IgD-negative memory B cell (primary cell): ENCODE data around the gene RPL41. TPM values are rescaled to one million over a fixed set of nuclear protein-coding genes. Genes with fewer than 3 reads are reported as not detected.

Experiments
- H3K27ac Mint-ChIP-seq, 3 donors: one replicate each; pipeline ENCODE4 v1.8.0; 2020 to 2022; ENCODE audit warnings: mild to moderate bottlenecking in 3 of 3, mixed read lengths in 3 of 3, moderate library complexity in 1 of 3
- H3K27me3 Mint-ChIP-seq: one replicate; pipeline ENCODE4 v1.8.0; 2021; ENCODE audit warnings: mixed read lengths
- H3K36me3 Mint-ChIP-seq: one replicate; pipeline ENCODE4 v1.8.0; 2020; ENCODE audit warnings: mild to moderate bottlenecking, mixed read lengths
- H3K4me1 Mint-ChIP-seq, 3 donors: one replicate each; pipeline ENCODE4 v1.8.0; 2020 to 2022; ENCODE audit warnings: mixed read lengths in 3 of 3, mild to moderate bottlenecking in 1 of 3
- H3K4me3 Mint-ChIP-seq, 4 donors: one replicate each; pipeline ENCODE4 v1.8.0; 2020 to 2022; ENCODE audit warnings: mild to moderate bottlenecking in 4 of 4, mixed read lengths in 4 of 4, moderate library complexity in 3 of 4
- H3K9me3 Mint-ChIP-seq, 3 donors: one replicate each; pipeline ENCODE4 v1.8.0; 2020 to 2021; ENCODE audit warnings: mixed read lengths in 3 of 3, mild to moderate bottlenecking in 1 of 3
- polyA plus RNA-seq: library from polyadenylated mRNA; unstranded; fragments of 300-500 nt; fragmentation: Illumina TruSeq; gene quantifications from one replicate; pipeline ENCODE4 v1.2.3, GENCODE V29; 2021

Gene RPL41
- polyA plus RNA-seq, 1 donor from 2014 or later: 8,874 TPM

DNA sequence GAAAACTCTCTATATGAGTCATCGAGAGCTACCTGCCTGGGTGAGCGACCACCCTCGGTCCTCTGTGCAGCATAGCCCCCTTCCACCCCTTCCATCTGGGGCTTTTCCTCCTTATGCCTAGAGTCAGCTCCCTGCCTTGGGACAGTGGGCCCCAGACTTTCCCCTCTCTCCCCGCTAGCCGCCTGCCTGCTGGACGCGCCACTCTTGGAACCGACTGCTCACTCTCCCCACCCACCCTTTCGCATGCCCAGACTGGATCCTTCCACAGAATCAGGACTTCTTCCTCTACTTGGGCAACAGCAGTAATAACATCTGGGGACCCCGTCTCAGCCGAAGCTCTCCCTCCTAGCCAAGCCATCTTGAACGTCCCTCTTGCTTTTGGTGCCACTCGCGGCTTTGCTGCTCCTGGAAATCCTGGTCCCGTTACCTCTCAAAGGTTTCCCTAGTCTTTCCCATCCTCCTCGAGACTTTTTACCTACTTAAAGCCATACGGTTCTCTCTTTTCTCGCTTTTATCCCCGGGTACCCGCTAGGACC is 12.3 kb downstream of the RPL41 start:
- Mint-ChIP-seq H3K36me3 (peaks cover 9% of the 10 kb centered on the region), H3K27me3 (peaks cover 2% of the 10 kb centered on the region), H3K4me3 (peak overlapping the region; percentile 93 to 99 (median 98)), H3K27ac (peak overlapping the region; percentile 92 to 98 (median 95)), H3K9me3 (no peaks in the 10 kb centered on the region), H3K4me1 (peaks cover 32 to 39% (median 33%) of the 10 kb centered on the region in 3 donors)

DNA sequence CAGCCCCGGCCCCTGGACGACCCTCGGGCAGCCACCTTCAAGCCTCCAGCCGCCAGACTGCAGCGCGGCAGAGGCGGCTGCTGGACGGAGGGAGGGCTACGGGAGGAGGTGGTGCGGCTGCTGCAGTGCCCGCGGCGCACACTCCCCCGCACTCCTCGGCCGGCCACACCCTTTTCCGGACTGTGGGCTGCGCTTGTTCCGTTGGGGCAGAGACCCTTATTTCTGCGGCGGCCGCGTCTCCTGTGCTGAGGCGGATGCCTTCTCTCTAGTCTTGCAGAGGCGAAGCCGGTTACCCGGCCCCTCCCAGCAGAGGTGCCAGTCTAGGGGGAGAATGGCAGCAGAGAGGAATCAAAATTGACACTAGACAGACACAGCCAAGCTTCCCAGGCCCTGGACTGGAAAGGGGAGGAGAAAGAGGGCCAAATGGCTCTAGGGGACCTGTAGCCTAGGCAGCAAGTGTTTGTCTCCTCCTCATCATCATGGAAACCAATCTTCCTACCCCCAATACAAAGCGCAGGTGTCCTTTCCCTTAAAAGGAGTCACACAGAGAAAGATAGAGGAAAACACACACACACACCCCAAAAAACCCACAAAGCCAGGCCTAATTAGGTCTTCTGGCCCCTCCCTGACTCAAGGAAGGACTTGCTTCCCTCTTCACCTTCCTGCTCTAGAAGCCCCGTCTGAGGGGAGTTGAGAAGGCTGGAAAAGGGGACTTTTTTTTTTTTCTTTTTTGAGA is 12.9 kb downstream of the RPL41 start:
- H3K27me3 Mint-ChIP-seq: peaks cover 2% of the 10 kb centered on the region
- peaks cover 32 to 38% (median 33%) of the 10 kb centered on the region in 3 donors for H3K4me1 Mint-ChIP-seq
- H3K36me3 Mint-ChIP-seq: peaks cover 9% of the 10 kb centered on the region
- peak overlapping the region; percentile 93 to 99 (median 98) for H3K4me3 Mint-ChIP-seq
- no peaks in the 10 kb centered on the region for H3K9me3 Mint-ChIP-seq
- H3K27ac Mint-ChIP-seq: peak overlapping the region; percentile 92 to 98 (median 95)

DNA sequence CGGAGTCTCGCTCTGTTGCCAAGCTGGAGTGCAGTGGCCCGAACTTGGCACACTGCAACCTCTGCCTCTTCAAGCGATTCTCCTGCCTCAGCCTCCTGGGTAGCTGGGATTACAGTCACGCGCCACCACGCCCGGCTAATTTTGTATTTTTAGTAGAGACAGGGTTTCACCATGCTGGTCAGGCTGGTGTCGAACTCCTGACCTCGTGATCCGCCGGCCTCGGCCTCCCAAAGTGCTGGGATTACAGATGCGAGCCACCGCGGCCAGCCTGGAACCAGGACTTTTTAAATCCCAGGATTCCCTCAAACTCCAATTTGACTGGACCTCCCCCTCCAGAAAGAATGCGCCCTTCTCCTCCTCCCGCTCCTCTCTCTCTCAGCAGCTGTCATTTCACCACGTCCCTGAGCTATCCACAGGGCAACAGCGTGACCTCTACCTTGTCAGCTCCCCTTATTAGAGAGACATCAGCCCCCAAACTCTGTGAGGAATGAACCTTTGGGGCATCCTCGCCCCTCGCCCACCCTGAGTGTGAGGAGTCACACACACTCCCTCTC is 13.6 kb downstream of the RPL41 start:
- Mint-ChIP-seq H3K4me3 (peak overlapping the region; percentile 93 to 99 (median 98)), H3K36me3 (peaks cover 9% of the 10 kb centered on the region), H3K27me3 (peaks cover 2% of the 10 kb centered on the region), H3K27ac (peak overlapping the region; percentile 92 to 95 (median 94)), H3K4me1 (peaks cover 32 to 36% (median 33%) of the 10 kb centered on the region in 3 donors), H3K9me3 (no peaks in the 10 kb centered on the region)

DNA sequence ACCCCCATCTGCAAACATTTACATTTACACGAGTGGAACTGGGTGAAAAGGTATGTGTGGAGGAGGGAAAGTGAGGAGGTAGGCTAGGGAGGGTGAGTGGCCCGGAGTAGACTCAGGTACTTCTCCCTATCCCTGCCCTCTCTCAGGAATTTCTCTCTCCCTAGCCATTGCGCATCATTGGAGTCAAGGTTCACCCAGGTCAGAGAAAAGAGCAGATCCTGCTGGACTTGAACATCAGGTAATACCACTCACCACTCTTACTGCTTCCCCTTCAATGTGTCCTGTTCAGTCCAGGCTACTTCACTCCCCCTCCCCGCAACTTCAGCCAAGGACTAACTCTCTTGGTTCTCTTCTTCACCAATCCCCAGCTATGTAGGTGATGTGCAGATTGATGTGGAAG is 14.4 kb downstream of the RPL41 start:
- Mint-ChIP-seq H3K4me1 (peaks cover 32 to 35% (median 32%) of the 10 kb centered on the region in 3 donors), H3K9me3 (no peaks in the 10 kb centered on the region), H3K36me3 (peaks cover 9% of the 10 kb centered on the region), H3K27ac (peak overlapping the region; percentile 18 to 95 (median 92)), H3K27me3 (peaks cover 2% of the 10 kb centered on the region), H3K4me3 (peak overlapping the region in 3 of 4 donors; percentile 93 to 99 (median 98))

DNA sequence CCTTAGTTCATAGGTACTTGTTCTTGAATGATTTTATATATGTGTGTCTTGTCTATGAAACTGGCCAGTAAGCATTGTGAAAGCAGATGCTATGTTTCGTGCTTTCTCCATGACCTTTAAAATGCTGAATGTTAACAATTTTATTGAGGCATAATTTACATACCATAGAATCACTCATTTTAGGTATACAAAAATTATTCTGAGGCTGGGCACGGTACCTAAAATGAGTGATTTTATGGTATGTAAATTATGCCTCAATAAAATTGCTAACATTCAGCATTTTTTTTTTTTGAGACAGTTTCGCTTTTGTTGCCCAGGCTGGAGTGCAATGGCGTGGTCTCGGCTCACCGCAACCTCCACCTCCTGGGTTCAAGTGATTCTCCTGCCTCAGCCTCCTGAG is 18.5 kb downstream of the RPL41 start:
- peak overlapping the region in 1 of 3 donors; percentile 53 for H3K27ac Mint-ChIP-seq
- peaks cover 15% of the 10 kb centered on the region for H3K36me3 Mint-ChIP-seq
- H3K4me3 Mint-ChIP-seq: no peak overlapping the region
- H3K9me3 Mint-ChIP-seq: no peaks in the 10 kb centered on the region
- no peaks in the 10 kb centered on the region for H3K27me3 Mint-ChIP-seq
- peaks cover 7 to 16% (median 11%) of the 10 kb centered on the region in 3 donors for H3K4me1 Mint-ChIP-seq

DNA sequence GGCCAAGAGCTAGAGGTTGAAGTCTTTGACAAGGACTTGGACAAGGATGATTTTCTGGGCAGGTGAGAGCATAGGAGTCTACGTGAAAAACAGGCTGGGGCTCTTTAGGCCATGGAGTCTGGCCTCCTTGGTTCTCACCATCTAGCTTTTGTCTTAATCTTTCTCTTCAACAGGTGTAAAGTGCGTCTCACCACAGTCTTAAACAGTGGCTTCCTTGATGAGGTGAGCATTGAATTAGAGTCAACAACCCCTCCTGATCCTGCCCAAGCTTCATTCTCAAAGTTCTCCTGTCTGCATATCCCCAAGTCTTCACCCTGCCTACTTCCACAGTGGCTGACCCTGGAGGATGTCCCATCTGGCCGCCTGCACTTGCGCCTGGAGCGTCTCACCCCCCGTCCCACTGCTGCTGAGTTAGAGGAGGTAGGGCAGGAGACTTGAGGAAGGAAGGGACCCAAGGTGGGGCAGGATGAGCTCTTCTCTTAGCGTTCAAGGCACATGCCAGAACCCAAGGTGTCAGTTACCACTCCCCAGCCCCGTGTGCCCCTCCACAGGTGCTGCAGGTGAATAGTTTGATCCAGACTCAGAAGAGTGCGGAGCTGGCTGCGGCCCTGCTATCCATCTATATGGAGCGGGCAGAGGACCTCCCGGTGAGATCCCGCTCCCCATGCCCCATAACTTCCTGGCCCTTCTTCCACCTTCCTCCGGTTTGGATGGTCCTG is 21.6 kb downstream of the RPL41 start:
- H3K4me1 Mint-ChIP-seq: peaks cover 0 to 2% (median 2%) of the 10 kb centered on the region in 3 donors
- H3K36me3 Mint-ChIP-seq: peaks cover 5% of the 10 kb centered on the region
- H3K27me3 Mint-ChIP-seq: no peaks in the 10 kb centered on the region
- H3K9me3 Mint-ChIP-seq: no peaks in the 10 kb centered on the region
- H3K4me3 Mint-ChIP-seq: no peak overlapping the region
- no peak overlapping the region for H3K27ac Mint-ChIP-seq

DNA sequence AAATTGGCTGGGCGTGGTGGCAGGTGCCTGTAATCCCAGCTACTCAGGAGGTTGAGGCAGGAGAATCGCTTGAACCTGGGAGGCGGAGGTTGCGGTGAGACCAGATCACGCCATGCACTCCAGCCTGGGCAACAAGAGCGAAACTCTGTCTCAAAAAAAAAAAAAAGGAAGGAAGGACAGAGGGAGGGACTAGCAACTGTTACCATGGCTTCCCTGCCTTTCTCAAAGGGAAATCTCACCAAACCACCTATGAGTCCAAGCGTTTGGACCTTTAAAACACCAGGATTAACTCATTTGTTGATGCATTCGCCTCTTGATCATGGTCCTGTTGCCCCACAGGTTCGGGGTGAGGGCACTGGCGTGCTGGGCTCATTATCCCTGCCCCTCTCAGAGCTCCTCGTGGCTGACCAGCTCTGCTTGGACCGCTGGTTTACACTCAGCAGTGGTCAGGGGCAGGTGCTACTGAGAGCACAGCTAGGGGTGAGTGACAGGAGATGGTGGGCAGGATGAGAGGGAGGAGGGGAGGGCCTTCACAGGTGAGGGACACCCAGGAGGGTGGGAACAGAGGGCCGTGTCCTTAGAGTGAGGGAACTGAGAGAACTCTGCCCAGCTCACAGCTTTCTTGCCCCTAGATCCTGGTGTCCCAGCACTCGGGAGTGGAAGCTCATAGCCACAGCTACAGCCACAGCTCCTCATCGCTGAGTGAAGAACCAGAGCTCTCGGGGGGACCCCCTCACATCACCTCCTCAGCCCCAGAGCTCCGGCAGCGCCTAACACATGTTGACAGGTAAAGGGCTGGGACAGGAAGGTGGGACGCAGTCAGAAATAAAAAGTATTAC is 25.7 kb downstream of the RPL41 start:
- Mint-ChIP-seq H3K9me3 (no peaks in the 10 kb centered on the region), H3K27ac (peak overlapping the region in 1 of 3 donors; percentile 89), H3K4me3 (no peak overlapping the region), H3K27me3 (no peaks in the 10 kb centered on the region), H3K36me3 (peaks cover 13% of the 10 kb centered on the region), H3K4me1 (peaks cover 2 to 10% (median 7%) of the 10 kb centered on the region in 3 donors)

DNA sequence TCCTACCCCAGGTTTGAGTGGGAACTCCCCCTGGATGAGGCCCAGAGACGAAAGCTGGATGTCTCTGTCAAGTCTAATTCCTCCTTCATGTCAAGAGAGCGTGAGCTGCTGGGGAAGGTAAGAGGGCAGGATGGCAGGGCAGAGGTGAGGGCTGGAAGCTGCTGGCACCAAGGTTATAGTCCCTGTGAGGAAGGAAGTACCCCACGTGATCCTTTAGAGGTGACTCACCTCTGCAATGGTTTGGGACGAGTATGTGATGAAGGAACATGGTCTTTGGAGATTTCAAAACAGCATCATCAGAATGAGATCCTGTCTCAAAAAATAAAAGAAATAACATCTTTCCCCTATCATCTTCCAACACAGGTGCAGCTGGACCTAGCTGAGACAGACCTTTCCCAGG is 26.8 kb downstream of the RPL41 start:
- Mint-ChIP-seq H3K36me3 (peaks cover 13% of the 10 kb centered on the region), H3K9me3 (no peaks in the 10 kb centered on the region), H3K4me1 (peaks cover 2 to 10% (median 7%) of the 10 kb centered on the region in 3 donors), H3K27ac (peak overlapping the region in 2 of 3 donors; percentile 53 to 76), H3K4me3 (no peak overlapping the region), H3K27me3 (no peaks in the 10 kb centered on the region)

DNA sequence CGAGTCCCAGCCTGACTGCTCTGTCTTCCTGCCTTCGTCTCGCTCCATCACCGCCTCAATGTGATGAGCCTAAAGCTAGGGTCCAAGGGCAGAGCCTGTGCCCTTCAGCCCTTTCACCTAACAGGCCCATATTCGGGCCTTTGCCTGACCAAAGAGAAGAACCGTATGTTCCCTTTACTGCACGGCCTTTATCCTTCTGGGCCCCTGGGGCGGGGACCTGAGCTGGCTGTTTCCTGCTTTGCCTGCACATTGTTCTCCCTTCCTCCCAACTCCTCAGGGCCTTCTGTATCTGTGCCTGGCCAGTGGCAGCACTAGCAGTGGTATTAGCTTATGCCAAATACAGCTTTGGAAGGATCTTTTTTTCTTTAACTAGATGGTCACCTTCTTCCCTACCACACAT is 27.4 kb downstream of the RPL41 start:
- H3K27ac Mint-ChIP-seq: peak overlapping the region in 2 of 3 donors; percentile 53 to 76
- H3K36me3 Mint-ChIP-seq: peaks cover 10% of the 10 kb centered on the region
- no peak overlapping the region for H3K4me3 Mint-ChIP-seq
- no peaks in the 10 kb centered on the region for H3K9me3 Mint-ChIP-seq
- no peaks in the 10 kb centered on the region for H3K27me3 Mint-ChIP-seq
- H3K4me1 Mint-ChIP-seq: peaks cover under 1 to 10% (median 7%) of the 10 kb centered on the region in 3 donors

DNA sequence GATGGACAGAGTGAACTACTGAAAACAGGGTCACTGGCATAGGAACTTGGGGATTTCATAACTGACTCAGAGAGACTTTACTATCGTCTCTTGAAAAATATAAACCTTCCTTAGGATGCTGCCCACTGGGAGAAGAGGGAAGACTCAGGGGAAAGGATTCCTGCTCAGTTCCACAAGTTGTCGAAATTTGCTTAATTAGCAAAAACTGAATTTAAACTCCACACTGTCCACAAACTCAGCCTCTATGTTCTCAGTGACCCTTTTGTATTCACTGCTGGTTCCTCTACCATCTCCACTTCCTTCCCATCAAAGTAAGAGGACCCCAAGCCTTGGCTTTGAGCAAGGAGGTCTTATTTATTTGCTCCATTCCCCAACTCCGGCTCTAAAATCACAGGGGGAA is 28.8 kb downstream of the RPL41 start:
- H3K27ac Mint-ChIP-seq: no peak overlapping the region
- peaks cover 0 to 10% (median 7%) of the 10 kb centered on the region in 3 donors for H3K4me1 Mint-ChIP-seq
- no peaks in the 10 kb centered on the region for H3K27me3 Mint-ChIP-seq
- peaks cover 7% of the 10 kb centered on the region for H3K36me3 Mint-ChIP-seq
- H3K4me3 Mint-ChIP-seq: peak overlapping the region in 1 of 4 donors; percentile 55
- no peaks in the 10 kb centered on the region for H3K9me3 Mint-ChIP-seq

DNA sequence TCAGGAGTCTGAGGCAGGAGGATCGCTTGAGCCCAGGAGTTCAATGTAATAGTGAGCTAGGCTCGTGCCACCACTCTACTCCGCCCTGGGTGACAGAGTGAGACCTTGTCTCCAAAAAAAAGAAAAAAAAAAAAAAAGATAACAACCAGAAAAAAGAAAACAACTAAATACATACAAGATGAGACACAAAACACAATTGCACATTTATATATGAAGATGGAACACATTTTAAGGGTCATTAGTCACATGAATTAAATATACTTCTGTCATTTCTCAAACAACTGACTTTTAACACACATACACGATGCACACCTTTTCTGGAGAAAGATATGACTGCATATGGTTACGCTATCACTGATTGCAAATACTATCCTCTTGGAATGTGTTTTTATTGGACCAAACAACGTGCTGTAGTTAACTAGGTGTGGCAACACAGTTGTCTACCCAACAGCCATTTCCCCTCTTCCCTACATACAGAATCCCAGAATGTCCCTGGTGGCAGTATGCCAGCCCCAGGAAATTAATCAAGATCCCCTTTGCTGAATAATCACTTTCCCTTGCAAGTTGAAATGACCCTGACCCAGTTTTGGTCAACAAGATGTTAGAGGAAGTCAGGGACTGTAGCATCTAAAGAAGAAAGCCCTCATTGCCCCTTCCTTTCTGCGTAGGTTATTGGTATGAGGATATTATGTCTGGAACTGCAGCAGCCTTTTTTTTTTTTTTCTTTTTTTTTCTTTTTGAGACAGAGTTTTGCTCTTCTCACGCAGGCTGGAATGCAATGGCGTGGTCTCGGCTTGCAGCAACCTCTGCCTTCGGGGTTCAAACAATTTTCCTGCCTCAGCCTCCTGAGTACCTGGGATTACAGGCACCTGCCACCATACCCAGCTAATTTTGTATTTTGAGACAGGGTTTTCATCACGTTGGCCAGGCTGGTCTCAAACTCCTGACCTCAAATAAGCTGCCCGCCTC is 30.3 kb downstream of the RPL41 start:
- Mint-ChIP-seq H3K27ac (no peak overlapping the region), H3K4me3 (peak overlapping the region in 1 of 4 donors; percentile 55), H3K9me3 (no peaks in the 10 kb centered on the region), H3K4me1 (peaks cover 7 to 19% (median 12%) of the 10 kb centered on the region in 3 donors), H3K36me3 (peaks cover 7% of the 10 kb centered on the region), H3K27me3 (no peaks in the 10 kb centered on the region)

DNA sequence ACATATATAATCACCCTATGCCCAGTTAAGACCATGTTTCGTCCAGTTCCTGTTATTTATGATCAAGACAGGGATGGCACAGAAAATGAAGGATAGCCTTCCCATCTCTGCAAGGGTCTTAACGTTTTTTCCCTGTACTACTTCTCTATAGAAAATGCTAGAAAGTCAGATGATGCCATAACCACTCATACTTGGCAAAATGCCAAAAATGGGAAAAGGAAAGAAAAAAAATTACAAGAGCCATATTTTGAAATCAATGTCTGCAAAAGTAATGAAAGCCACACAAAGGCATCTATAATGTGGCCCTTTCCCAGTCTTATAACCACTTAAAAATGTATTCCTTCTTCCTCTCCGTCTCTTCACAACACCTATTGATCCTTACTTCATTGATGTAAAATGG is 34.1 kb downstream of the RPL41 start:
- Mint-ChIP-seq H3K27ac (peak overlapping the region; percentile 67 to 87 (median 86)), H3K9me3 (no peaks in the 10 kb centered on the region), H3K27me3 (no peaks in the 10 kb centered on the region), H3K4me3 (peak overlapping the region in 2 of 4 donors; percentile 41 to 87), H3K36me3 (no peaks in the 10 kb centered on the region), H3K4me1 (peaks cover 9 to 25% (median 14%) of the 10 kb centered on the region in 3 donors)

DNA sequence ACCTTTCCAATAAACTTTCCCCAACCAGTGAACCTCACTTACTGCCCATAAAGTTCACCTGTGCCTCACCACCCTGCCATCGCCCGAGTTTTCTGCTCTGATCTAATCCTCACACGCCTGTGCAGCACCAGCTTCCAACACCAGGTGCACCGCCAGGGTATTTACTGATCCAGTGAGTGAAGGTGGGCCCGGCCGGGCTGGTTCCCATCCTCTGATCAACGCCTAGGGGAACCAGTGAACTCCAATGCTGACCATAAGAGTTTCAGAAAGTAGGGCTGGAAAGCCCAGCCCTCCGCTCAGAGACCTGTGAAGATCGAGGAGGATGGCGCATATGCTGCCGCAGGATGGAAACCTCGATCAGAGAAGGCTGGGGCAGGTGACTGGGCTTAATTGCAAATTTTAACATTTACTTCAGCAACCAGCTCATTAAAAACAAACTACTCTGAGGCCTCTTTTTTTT is 35.3 kb downstream of the RPL41 start:
- no peaks in the 10 kb centered on the region for H3K36me3 Mint-ChIP-seq
- H3K27ac Mint-ChIP-seq: peak overlapping the region; percentile 87 to 96 (median 91)
- H3K4me1 Mint-ChIP-seq: peaks cover 9 to 26% (median 14%) of the 10 kb centered on the region in 3 donors
- no peaks in the 10 kb centered on the region for H3K27me3 Mint-ChIP-seq
- no peaks in the 10 kb centered on the region for H3K9me3 Mint-ChIP-seq
- H3K4me3 Mint-ChIP-seq: peak overlapping the region; percentile 87 to 97 (median 94)
